ENCODE measurements around the gene SLC4A3.

GRCh38 chr2:219578811-219579613 is 48.4 kb upstream of the SLC4A3 start:
- TF ChIP-seq ZNF645 (tag by site-specific recombination; IDR thresholded peaks at IDR 0.05) (no peak), ZNF664 (tag by site-specific recombination; IDR thresholded peaks at IDR 0.05) (no peak), ZNF16 (tag by site-specific recombination; IDR thresholded peaks at IDR 0.05; ENCODE audit: low read depth) (no peak), ZSCAN18 (tag by site-specific recombination; IDR thresholded peaks at IDR 0.05) (no peak), HOXA7 (CRISPR knock-in tag; IDR thresholded peaks at IDR 0.05; ENCODE audit: borderline replicate concordance) (no peak), CTCF (tag by site-specific recombination; IDR thresholded peaks at IDR 0.05) (no peak), ZNF23 (tag by site-specific recombination; IDR thresholded peaks at IDR 0.05; ENCODE audit: borderline replicate concordance) (no peak), SETDB1 (IDR thresholded peaks at IDR 0.05; ENCODE audit: insufficient read length, low read length) (no peak)

Data from HEK293 (cell line).